Measurements from ENCODE around the gene PKP3.
A peak's percentile ranks its signal among the peaks of the same experiment; 100 is the strongest.

Gene PKP3

GRCh38 chr11:449889-450808, 56.1 kb downstream of the PKP3 start, which contains the start of gene PTDSS2:
Gene PTDSS2, plus strand, starts transcription at chr11:450279. Its CDS starts 177 bp downstream, at chr11:450456.
- DNase-seq = peak; percentile 93

GRCh38 chr11:450809-451451, 56.9 kb downstream of the PKP3 start:
- DNase-seq = peak; percentile 12

GRCh38 chr11:451738-452137, 57.7 kb downstream of the PKP3 start:
- DNase-seq = no peak

- DNase-seq = no peak
These were observed 58.3 kb downstream of the PKP3 start for GRCh38 chr11:452203-452744.

GRCh38 chr11:452916-453527, 59.0 kb downstream of the PKP3 start:
- DNase-seq = no peak

GRCh38 chr11:453564-453963, 59.6 kb downstream of the PKP3 start:
- no peak for DNase-seq

- no peak for DNase-seq
These were observed 60.0 kb downstream of the PKP3 start for GRCh38 chr11:454043-454442.
